GM20000 (cell line): ENCODE results near the gene CARS2.

Experiments used
- DNase-seq: peaks from one replicate; pipeline ENCODE4 v3.0.0; 2012; ENCODE audit warnings: low spot score
- CTCF ChIP-seq: IDR thresholded peaks from 2 replicates; pipeline ENCODE4 v1.5.1; 2012; ENCODE audit warnings: mild to moderate bottlenecking, control low read depth; ENCODE audit errors: extremely low read depth, missing control alignments

CARS2 gene

DNA sequence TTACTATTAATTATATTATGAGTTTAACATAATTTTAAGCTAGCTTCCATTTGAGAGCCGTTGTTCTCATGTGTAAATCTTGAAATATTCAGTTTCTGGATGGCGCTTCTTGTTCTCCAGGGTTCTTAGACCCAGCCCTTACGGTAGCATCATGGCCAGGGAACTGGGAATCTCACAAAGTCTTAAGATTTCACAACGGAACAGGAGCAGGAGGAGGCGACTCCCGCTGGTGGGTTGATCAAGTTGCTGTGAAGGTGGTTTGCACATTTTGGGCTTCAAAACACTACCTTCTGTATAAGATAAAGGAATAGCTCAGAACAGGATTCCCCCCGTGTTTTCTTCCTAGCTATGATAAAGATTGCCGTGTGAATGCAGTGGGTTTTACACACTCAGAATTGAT lies 87.7 kb downstream of the CARS2 start:
- TF ChIP-seq CTCF, result no peak
- no peak for DNase-seq

- DNase-seq, result no peak
- TF ChIP-seq CTCF, result no peak
Observed at GRCh38 chr13:110617321-110618072, 88.4 kb downstream of the CARS2 start.

GRCh38 chr13:110616103-110617101 lies 89.5 kb downstream of the CARS2 start:
- peak; percentile 80 for DNase-seq
- peak; percentile 22 for TF ChIP-seq CTCF

GRCh38 chr13:110615322-110616102 lies 90.4 kb downstream of the CARS2 start, which contains the start of gene NAXD:
TSS of gene NAXD (plus strand) at chr13:110615545. CDS start at chr13:110615602, 57 bp downstream.
- peak; percentile 98 for DNase-seq

GRCh38 chr13:110615005-110615321 lies 91.0 kb downstream of the CARS2 start:
- no peak for DNase-seq
- no peak for TF ChIP-seq CTCF

More at GRCh38 chr13:110615322-110616102, 90.4 kb downstream of the CARS2 start, which contains the start of gene NAXD:
- TF ChIP-seq CTCF, result no peak

DNA sequence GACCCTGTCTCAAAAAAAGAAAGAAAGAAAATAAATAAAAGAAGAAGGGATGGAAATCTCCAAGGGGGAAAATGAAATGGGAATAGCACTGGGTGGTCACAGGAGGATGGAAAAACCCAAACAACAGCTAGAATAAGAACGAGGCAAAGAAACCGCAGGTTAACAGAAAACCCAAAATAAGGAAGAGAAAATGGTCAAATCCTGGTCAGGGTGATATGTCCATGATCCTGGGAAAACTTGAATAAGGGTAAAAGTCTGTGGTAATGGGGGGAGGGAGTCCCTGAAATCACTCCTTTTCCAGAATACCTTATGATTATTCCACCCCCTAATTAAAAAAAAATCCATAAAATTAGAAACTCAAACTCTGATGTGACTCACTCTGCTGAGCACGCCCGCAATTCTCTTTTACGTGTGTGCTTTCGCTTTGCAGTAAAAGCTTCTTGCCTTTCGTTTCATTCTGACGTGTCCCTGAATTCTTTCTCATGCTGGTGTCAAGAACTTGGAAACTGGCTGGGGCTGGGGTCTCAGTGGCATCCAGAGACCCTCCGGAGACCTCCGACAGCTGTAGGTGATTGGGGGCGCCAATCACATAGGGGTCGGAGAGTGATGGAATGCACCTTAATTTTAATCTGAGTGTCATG lies 94.8 kb downstream of the CARS2 start:
- TF ChIP-seq CTCF, result no peak
- DNase-seq, result peak; percentile 83
